ENCODE data around the gene NKAIN4.

DNA sequence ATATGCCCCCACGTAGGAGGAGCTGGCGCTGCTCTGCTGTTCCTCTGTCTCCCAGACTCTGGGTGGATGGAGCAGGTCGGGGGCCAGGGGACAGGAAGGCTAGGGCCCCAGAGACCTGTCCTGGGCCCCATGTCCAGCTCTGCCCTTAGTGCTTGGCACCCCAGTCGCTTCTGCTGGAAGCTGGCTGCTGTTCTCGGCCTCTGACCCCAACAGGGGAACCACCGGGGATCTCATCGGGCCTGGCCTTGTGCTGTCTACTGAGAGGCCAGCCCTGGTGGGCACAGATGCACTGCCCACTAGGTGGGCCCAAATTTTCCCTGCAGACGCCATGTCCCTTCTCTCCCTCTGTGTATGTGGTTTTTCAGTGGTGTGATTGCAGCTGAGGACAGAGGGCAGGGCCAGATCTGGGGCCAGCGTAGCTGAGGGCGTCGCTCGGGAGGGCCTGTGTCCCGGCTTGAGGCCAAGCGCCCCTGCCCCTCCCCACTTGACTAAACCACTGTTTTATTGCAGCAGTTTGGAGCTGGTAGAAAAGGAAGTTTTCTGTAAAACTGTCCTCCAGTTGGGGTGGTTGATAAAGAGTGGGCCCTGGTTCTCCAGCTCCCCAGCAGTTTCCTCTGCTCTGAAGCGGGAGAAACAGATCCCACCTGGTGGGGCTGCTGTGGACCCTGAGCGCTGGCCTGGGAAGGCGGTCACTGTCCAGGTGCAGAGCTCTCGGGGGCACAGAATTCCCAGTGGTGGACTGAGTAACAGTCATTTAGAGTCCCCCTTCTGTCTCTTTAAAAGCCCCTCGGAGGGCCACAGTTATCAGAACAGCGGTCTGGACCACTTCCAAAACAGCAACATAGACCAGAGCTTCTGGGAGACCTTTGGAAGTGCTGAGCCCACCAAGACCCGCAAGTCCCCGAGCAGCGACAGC lies 32.8 kb upstream of the NKAIN4 start:
- TF ChIP-seq, protein P1, sequence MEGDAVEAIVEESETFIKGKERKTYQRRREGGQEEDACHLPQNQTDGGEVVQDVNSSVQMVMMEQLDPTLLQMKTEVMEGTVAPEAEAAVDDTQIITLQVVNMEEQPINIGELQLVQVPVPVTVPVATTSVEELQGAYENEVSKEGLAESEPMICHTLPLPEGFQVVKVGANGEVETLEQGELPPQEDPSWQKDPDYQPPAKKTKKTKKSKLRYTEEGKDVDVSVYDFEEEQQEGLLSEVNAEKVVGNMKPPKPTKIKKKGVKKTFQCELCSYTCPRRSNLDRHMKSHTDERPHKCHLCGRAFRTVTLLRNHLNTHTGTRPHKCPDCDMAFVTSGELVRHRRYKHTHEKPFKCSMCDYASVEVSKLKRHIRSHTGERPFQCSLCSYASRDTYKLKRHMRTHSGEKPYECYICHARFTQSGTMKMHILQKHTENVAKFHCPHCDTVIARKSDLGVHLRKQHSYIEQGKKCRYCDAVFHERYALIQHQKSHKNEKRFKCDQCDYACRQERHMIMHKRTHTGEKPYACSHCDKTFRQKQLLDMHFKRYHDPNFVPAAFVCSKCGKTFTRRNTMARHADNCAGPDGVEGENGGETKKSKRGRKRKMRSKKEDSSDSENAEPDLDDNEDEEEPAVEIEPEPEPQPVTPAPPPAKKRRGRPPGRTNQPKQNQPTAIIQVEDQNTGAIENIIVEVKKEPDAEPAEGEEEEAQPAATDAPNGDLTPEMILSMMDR (IDR thresholded peaks at IDR 0.05 in 4 of 5, conservative IDR thresholded peaks at IDR 0.05 in 1 of 5), result no peak
- no peak for TF ChIP-seq POLR2A (IDR thresholded peaks at IDR 0.05)

All from gastrocnemius medialis (tissue), 4 donors.